HepG2 (cell line): ENCODE measurements around the gene ARID3C. TPM values are rescaled to one million over a fixed set of nuclear protein-coding genes. Genes with fewer than 3 reads are reported as not detected.
A peak's percentile ranks its signal among the peaks of the same experiment; 100 is the strongest.

ENCODE experiments used
- AFF4 ChIP-seq: sonication (generic); formaldehyde crosslinking; IDR thresholded peaks from 2 replicates; pipeline ENCODE4 v1.4.0; 2020; ENCODE audit warnings: missing genetic modification reagents
- CREBL2 ChIP-seq: sonication (generic); formaldehyde crosslinking; IDR thresholded peaks from 2 replicates; pipeline ENCODE4 v1.8.1; 2023; ENCODE audit warnings: missing genetic modification reagents, mild to moderate bottlenecking, borderline replicate concordance
- FIP1L1 ChIP-seq: fragments of 200-400 bp; formaldehyde crosslinking; IDR thresholded peaks from 2 replicates; pipeline ENCODE4 v1.6.1; 2018; ENCODE audit warnings: low read depth, mild to moderate bottlenecking, low read length, moderate library complexity, borderline replicate concordance; ENCODE audit not compliant: insufficient read depth
- HNF1A ChIP-seq, 2 experiments: sonication (generic) in 1 of 2; formaldehyde crosslinking in 1 of 2; IDR thresholded peaks; 2 replicates each; pipeline versions ENCODE4 v1.4.0 to v1.6.1; 2016 to 2020; ENCODE audit warnings: borderline replicate concordance in 1 of 2, low read depth in 1 of 2, mild to moderate bottlenecking in 1 of 2, missing genetic modification reagents in 1 of 2
- KDM2A ChIP-seq: sonication (generic); formaldehyde crosslinking; IDR thresholded peaks from 2 replicates; pipeline ENCODE4 v1.4.0; 2020; ENCODE audit warnings: low read depth, missing genetic modification reagents, borderline replicate concordance
- KMT2B ChIP-seq: IDR thresholded peaks from 2 replicates; pipeline ENCODE4 v1.6.1; 2016; ENCODE audit warnings: missing genetic modification reagents, missing compliant biosample characterization
- MLLT10 ChIP-seq: sonication (generic); formaldehyde crosslinking; IDR thresholded peaks from 2 replicates; pipeline ENCODE4 v1.4.0; 2020; ENCODE audit warnings: missing genetic modification reagents
- NR2F2 ChIP-seq: IDR thresholded peaks from 2 replicates; pipeline ENCODE4 v1.6.1; 2012; ENCODE audit warnings: low read depth, inconsistent platforms, borderline replicate concordance
- PHF5A ChIP-seq: IDR thresholded peaks from one replicate; pipeline ENCODE4 v1.6.1; 2018; ENCODE audit warnings: low read depth, missing genetic modification reagents; ENCODE audit not compliant: unreplicated experiment
- POGZ ChIP-seq: sonication (generic); formaldehyde crosslinking; IDR thresholded peaks from 2 replicates; pipeline ENCODE4 v1.4.0; 2020; ENCODE audit warnings: mild to moderate bottlenecking, missing genetic modification reagents
- PRMT3 ChIP-seq: sonication (generic); formaldehyde crosslinking; IDR thresholded peaks from 2 replicates; pipeline ENCODE4 v1.8.1; 2022; ENCODE audit warnings: low read depth, mild to moderate bottlenecking, moderate library complexity, missing genetic modification reagents, borderline replicate concordance
- PTBP1 ChIP-seq: fragments of 200-400 bp; formaldehyde crosslinking; IDR thresholded peaks from 2 replicates; pipeline ENCODE4 v1.6.1; 2018; ENCODE audit warnings: low read length, low read depth; ENCODE audit not compliant: poor library complexity, severe bottlenecking
- THYN1 ChIP-seq: sonication (generic); formaldehyde crosslinking; IDR thresholded peaks from 2 replicates; pipeline ENCODE4 v1.8.1; 2023; ENCODE audit warnings: low read depth, mild to moderate bottlenecking, moderate library complexity, missing genetic modification reagents, borderline replicate concordance
- ZFP36L1 ChIP-seq: sonication (generic); formaldehyde crosslinking; IDR thresholded peaks from 2 replicates; pipeline ENCODE4 v1.8.0; 2022; ENCODE audit warnings: mild to moderate bottlenecking, missing genetic modification reagents, moderate library complexity
- ZNF121 ChIP-seq: sonication (generic); formaldehyde crosslinking; IDR thresholded peaks from 2 replicates; pipeline ENCODE4 v1.5.0; 2020; ENCODE audit warnings: mild to moderate bottlenecking, missing genetic modification reagents
- ZNF263 ChIP-seq: sonication (generic); formaldehyde crosslinking; IDR thresholded peaks from 2 replicates; pipeline ENCODE4 v1.4.0; 2020; ENCODE audit warnings: missing genetic modification reagents
- ZSCAN5A ChIP-seq: sonication (generic); formaldehyde crosslinking; IDR thresholded peaks from 2 replicates; pipeline ENCODE4 v1.8.0; 2022; ENCODE audit warnings: mild to moderate bottlenecking, missing genetic modification reagents, borderline replicate concordance
- polyA plus RNA-seq, 8 experiments: library from polyadenylated mRNA; depleted of rRNA in 3 of 8; stranded (reverse) in 7 of 8; unstranded in 1 of 8; fragments of >200 nt; fragmentation: Illumina TruSeq in 4 of 8; extraction: Trizol in 4 of 8; gene quantifications; 2 replicates each; pipeline versions ENCODE4 v1.2.1 to v1.2.3, GENCODE V29; 2011 to 2016; ENCODE audit warnings: low read depth in 4 of 8, missing spikeins in 1 of 8, mixed read lengths in 1 of 8; ENCODE audit not compliant: insufficient read depth in 1 of 8
- total RNA-seq, 5 experiments: library from RNA; depleted of rRNA; stranded (reverse); fragments of >200 nt; fragmentation: Illumina TruSeq; extraction: Trizol; gene quantifications; 2 replicates each; pipeline ENCODE4 v1.2.3, GENCODE V29; 2016; ENCODE audit warnings: low read depth in 1 of 5

Gene ARID3C
- total and polyA plus RNA-seq, 2 of the 13 experiments (the other 11 are each of a cell fraction or from before 2014, with no cell fraction given): not detected

- TF ChIP-seq PHF5A (peak; percentile 14), CREBL2 (CRISPR knock-in tag) (no peak), ZNF121 (CRISPR knock-in tag) (no peak), MLLT10 (CRISPR knock-in tag) (no peak), NR2F2 (no peak; the same call in 1 of the 2 replicates), FIP1L1 (no peak), HNF1A (IDR thresholded peaks at IDR 0.05; ENCODE audit: low read depth) (no peak), HNF1A (CRISPR knock-in tag; IDR thresholded peaks at IDR 0.05; ENCODE audit: borderline replicate concordance) (peak; percentile 62), POGZ (CRISPR knock-in tag) (no peak; the same call in 1 of the 2 replicates), AFF4 (CRISPR knock-in tag) (no peak), KDM2A (CRISPR knock-in tag) (peak; percentile 70), PTBP1 (no peak), ZFP36L1 (CRISPR knock-in tag) (no peak), THYN1 (CRISPR knock-in tag) (no peak), KMT2B (CRISPR knock-in tag) (0 out of 2 replicates have a peak, but pooled peaks have one; percentile 51), ZNF263 (CRISPR knock-in tag) (0 out of 2 replicates have a peak, but pooled peaks have one; percentile 5), PRMT3 (CRISPR knock-in tag) (no peak), ZSCAN5A (CRISPR knock-in tag) (0 out of 2 replicates have a peak, but pooled peaks have one; percentile 16)
Measured at GRCh38 chr9:34611811-34612787, 16.8 kb downstream of the ARID3C start, which contains the start of gene RPP25L (continued).
